ENCODE data around the gene ERCC1. TPM values are rescaled to one million over a fixed set of nuclear protein-coding genes. Genes with fewer than 3 reads are reported as not detected.

The ERCC1 gene
- total and polyA plus RNA-seq, 2 of the 13 experiments (the other 11 are each of a cell fraction or from before 2014, with no cell fraction given) = 40.0 to 66.4 TPM

DNA sequence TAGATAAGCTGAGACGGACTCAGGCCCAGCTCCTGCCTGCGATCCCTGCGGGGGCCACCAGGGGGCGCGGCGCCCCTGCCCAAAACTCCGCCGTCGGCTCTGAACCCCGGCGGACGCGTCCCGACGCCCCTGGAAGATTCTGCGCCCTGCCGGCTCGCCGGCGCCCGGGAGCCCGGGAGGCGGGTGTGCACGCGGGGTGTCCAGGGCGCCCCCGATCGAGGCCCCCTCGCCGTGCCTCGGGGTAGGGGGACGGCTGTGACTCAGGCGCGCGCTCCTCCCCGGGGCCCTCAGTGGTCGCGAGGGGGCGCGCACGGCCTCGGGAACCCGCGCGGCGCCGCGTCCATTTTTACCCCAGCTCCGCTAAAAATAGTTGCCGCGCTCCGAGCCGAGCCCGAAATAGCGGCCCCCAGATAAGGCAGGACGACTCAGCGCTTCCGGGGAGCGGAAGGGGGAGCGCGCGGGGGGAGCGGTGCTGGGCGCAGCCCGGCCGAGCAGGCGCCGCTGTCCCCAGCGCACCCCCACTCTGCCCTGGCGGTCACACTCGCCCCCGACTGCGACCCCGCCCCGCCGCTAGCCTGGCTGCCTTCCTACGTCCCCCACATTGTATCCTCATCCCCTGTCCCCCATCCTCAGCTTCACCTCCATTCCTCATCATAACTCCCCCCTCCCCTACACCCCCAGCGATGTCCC lies 16.0 kb upstream of the ERCC1 start (continued):
- TF ChIP-seq, protein P1, sequence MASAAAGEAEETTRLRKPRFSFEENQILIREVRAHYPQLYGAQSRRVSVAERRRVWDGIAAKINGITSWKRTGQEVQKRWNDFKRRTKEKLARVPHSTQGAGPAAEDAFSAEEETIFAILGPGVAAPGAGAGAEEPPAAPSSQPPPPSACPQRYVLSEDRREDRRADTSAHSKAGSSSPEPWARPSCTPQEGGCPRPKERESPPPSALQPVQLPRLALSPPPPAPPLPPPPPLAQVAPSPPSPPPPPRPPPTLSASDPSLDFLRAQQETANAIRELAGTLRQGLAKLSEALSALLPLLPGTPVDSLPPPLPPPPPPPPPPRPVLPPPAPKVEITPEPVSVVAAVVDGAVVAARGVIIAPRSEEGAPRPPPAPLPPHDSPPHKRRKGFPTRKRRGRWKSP (CRISPR knock-in tag; IDR thresholded peaks at IDR 0.05) = no peak
- TF ChIP-seq TGIF2 (CRISPR knock-in tag; IDR thresholded peaks at IDR 0.05) = no peak
- no peak for TF ChIP-seq GABPA (IDR thresholded peaks at IDR 0.05; ENCODE audit: low read depth, low read length)
- peak; percentile 62; the same call in 1 of the 2 replicates for TF ChIP-seq GABPA (CRISPR knock-in tag; IDR thresholded peaks at IDR 0.05; ENCODE audit: low read depth)
- TF ChIP-seq MIER2 (CRISPR knock-in tag; IDR thresholded peaks at IDR 0.05) = no peak
- TF ChIP-seq, protein P2, sequence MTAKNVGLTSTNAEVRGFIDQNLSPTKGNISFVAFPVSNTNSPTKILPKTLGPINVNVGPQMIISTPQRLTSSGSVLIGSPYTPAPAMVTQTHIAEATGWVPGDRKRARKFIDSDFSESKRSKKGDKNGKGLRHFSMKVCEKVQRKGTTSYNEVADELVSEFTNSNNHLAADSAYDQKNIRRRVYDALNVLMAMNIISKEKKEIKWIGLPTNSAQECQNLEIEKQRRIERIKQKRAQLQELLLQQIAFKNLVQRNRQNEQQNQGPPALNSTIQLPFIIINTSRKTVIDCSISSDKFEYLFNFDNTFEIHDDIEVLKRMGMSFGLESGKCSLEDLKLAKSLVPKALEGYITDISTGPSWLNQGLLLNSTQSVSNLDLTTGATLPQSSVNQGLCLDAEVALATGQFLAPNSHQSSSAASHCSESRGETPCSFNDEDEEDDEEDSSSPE (CRISPR knock-in tag; IDR thresholded peaks at IDR 0.05) = peak; percentile 25; the same call in 1 of the 2 replicates
- TF ChIP-seq ZNF281 (CRISPR knock-in tag; IDR thresholded peaks at IDR 0.05; ENCODE audit: borderline replicate concordance) = no peak
- TF ChIP-seq, protein P3, sequence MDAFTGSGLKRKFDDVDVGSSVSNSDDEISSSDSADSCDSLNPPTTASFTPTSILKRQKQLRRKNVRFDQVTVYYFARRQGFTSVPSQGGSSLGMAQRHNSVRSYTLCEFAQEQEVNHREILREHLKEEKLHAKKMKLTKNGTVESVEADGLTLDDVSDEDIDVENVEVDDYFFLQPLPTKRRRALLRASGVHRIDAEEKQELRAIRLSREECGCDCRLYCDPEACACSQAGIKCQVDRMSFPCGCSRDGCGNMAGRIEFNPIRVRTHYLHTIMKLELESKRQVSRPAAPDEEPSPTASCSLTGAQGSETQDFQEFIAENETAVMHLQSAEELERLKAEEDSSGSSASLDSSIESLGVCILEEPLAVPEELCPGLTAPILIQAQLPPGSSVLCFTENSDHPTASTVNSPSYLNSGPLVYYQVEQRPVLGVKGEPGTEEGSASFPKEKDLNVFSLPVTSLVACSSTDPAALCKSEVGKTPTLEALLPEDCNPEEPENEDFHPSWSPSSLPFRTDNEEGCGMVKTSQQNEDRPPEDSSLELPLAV (CRISPR knock-in tag; conservative IDR thresholded peaks at IDR 0.05; ENCODE audit: low read depth) = no peak
- peak; percentile 36; the same call in 1 of the 2 replicates for TF ChIP-seq ZBTB7A (CRISPR knock-in tag; IDR thresholded peaks at IDR 0.05)
- 0 out of 2 replicates have a peak, but pooled peaks have one; percentile 46 for TF ChIP-seq ZNF33A (CRISPR knock-in tag; IDR thresholded peaks at IDR 0.05; ENCODE audit: borderline replicate concordance)
- TF ChIP-seq ZNF230 (CRISPR knock-in tag; IDR thresholded peaks at IDR 0.05) = no peak
- TF ChIP-seq ZNF850 (CRISPR knock-in tag; conservative IDR thresholded peaks at IDR 0.05) = no peak
- no peak for TF ChIP-seq U2AF1 (optimal IDR thresholded peaks at IDR 0.05; ENCODE audit: low read depth, low read length)
- no peak for TF ChIP-seq STAT6 (CRISPR knock-in tag; IDR thresholded peaks at IDR 0.05; ENCODE audit: borderline replicate concordance)
- TF ChIP-seq, protein P4, sequence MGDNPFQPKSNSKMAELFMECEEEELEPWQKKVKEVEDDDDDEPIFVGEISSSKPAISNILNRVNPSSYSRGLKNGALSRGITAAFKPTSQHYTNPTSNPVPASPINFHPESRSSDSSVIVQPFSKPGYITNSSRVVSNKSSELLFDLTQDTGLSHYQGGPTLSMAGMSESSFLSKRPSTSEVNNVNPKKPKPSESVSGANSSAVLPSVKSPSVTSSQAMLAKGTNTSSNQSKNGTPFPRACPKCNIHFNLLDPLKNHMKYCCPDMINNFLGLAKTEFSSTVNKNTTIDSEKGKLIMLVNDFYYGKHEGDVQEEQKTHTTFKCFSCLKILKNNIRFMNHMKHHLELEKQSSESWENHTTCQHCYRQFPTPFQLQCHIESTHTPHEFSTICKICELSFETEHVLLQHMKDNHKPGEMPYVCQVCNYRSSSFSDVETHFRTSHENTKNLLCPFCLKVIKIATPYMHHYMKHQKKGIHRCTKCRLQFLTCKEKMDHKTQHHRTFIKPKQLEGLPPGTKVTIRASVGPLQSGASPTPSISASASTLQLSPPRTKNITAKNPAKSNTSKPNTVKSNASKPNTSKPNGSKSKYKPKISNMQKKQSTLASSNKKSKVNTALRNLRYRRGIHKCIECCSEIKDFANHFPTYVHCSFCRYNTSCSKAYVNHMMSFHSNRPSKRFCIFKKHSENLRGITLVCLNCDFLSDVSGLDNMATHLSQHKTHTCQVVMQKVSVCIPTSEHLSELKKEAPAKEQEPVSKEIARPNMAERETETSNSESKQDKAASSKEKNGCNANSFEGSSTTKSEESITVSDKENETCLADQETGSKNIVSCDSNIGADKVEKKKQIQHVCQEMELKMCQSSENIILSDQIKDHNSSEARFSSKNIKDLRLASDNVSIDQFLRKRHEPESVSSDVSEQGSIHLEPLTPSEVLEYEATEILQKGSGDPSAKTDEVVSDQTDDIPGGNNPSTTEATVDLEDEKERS (CRISPR knock-in tag; IDR thresholded peaks at IDR 0.05) = no peak
- TF ChIP-seq ZNF564 (CRISPR knock-in tag; IDR thresholded peaks at IDR 0.05) = 0 out of 2 replicates have a peak, but pooled peaks have one; percentile 57
